Measurements from ENCODE around the gene ACER2. TPM values are rescaled to one million over a fixed set of nuclear protein-coding genes. Genes with fewer than 3 reads are reported as not detected.

ACER2 gene
- total and polyA plus RNA-seq, 9 donors = 0.83 to 1.4 (median 1.1) TPM

DNA sequence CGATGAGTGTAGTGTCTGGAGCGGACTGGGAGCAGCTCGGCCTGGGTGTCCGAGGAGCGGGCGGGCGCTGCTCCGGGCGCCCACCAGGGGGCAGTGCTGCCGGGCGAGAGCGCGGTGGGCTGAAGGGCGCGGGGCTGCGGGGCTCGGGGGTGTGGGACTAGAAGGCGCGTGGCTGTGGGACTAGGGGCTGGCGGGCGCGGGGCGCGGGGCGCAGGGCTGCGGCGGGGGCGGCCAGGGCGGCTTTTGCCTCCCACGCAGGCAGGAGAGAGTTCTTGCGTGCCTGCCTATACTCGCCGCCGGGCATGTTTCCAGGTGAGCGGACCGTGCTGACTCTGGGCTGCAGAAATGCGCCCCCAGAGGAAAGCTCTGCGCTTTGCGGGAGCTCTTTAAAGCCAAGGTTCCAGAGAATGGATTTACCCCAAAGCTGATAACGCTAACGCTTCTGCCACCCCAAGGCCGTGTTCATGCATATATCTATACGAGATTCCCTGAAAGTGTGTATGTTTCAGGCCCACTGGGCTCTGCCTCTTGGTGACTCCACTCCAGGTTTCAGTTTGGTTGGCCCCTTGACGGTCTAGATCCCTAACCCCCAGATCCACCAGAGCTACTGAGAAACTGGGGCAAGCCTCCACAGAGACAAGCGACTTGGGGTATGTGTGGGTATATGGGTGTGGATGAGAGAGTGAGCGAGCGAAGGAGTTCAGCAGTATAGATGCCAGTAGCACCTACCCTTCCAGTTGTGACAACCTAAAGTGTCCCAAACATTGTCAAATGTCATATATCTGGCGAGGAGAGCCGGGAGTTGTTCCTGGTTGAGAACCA, 56.2 kb downstream of the ACER2 start:
- 7% methylated on average over 36 of the region's 49 CpGs for WGBS (ENCODE audit: insufficient coverage)
- peaks cover 8% of the 10 kb centered on the region for H3K4me1 ChIP-seq (ENCODE audit: control insufficient read depth, insufficient read depth, low read length)
- no peak overlapping the region for H3K27ac ChIP-seq (ENCODE audit: low read length)
- peak; percentile 72 for DNase-seq
- H3K9me3 ChIP-seq (replicated peaks; ENCODE audit: control insufficient read depth, low read depth, low read length) = no peaks in the 10 kb centered on the region
- no peaks in the 10 kb centered on the region for H3K36me3 ChIP-seq (ENCODE audit: control insufficient read depth, insufficient read depth, low read length)
- peak overlapping the region; percentile 33 for H3K4me3 ChIP-seq (ENCODE audit: low read length)
- peaks cover 3% of the 10 kb centered on the region for H3K27me3 ChIP-seq (ENCODE audit: control insufficient read depth, insufficient read depth, low read length)

DNA sequence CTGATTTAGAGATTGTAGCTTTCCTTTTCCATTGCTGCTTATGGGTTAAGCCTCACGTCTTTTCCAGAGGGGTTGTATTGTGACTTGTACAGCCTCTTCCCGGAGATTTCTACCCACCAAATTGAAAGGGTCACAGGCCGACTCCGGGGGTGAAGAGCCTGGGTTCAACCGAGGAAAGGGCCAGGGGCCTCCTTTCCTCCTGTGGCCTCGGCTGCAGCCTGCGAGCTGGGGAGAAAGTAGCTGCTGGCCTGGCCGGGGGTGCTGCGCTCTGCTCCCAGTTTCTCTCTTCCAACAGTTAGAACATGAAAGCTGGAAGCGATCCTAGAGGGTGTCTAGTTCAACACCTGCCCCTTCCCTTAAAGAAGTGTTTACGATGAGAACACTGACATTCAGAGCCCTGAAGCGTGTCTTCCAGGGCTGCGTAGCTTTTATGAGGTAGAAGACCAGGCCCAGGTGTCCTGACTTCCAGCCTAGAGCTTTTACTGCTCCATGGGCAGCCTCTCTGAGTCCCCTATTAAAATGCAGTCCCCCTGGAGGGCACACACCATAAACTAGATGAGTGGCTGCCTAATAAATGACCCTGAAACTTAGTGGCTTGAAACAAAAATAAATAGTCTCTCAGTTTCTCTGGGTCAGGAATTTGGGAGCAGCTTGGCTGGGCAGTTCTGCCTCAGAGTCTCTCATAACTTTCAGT, 56.9 kb downstream of the ACER2 start:
- 60% methylated on average over 3 of the region's 13 CpGs for WGBS (ENCODE audit: insufficient coverage)
- Histone ChIP-seq H3K27ac (ENCODE audit: low read length) (no peak overlapping the region), H3K27me3 (ENCODE audit: control insufficient read depth, insufficient read depth, low read length) (peaks cover 3% of the 10 kb centered on the region), H3K4me3 (ENCODE audit: low read length) (no peak overlapping the region), H3K9me3 (replicated peaks; ENCODE audit: control insufficient read depth, low read depth, low read length) (no peaks in the 10 kb centered on the region), H3K4me1 (ENCODE audit: control insufficient read depth, insufficient read depth, low read length) (peaks cover 12% of the 10 kb centered on the region), H3K36me3 (ENCODE audit: control insufficient read depth, insufficient read depth, low read length) (no peaks in the 10 kb centered on the region)
- DNase-seq = no peak

DNA sequence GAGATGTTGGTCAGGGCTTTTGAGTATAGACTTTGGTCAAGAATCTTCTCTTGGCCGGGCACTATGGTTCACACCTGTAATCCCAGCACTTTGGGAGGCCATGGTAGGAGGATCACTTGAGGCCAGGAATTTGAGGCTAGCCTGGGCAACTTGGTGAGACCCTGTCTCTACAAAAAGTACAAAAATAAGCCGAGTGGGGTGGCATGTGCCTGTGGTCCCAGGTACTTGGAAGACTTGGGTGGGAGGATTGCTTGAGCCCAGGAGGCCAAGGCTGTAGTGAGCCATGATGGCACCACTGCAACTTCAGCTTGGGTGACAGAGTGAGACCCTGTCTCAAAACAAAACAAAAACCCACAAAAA, 57.5 kb downstream of the ACER2 start:
- WGBS (ENCODE audit: insufficient coverage) = 79% methylated on average over 2 of the region's 2 CpGs
- no peak for DNase-seq
- H3K36me3 ChIP-seq (ENCODE audit: control insufficient read depth, insufficient read depth, low read length) = no peaks in the 10 kb centered on the region

DNA sequence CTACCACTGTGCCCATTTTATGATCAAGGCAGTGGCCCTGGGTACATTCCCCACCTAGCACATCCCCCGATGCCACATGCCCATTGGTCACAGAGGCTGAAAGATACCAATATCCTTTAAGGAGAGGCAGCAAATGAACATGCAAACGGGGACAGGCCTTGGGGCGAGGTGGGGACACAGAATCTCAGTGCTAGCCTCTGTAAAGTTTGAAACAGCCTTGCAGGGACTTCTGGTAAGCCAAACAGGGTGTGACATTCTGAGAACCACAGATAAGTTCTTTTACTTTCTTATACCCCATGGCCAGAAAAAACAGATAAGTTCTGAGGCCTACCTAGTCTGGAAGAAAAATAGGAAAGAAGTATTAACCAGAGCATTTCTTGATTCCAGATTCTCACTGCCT, 60.5 kb downstream of the ACER2 start:
- H3K27me3 ChIP-seq (ENCODE audit: control insufficient read depth, insufficient read depth, low read length) = peaks cover 3% of the 10 kb centered on the region
- no peaks in the 10 kb centered on the region for H3K9me3 ChIP-seq (replicated peaks; ENCODE audit: control insufficient read depth, low read depth, low read length)
- no peak overlapping the region for H3K27ac ChIP-seq (ENCODE audit: low read length)
- whole genome bisulfite sequencing (ENCODE audit: insufficient coverage) = 82% methylated on average over 2 of the region's 3 CpGs
- peaks cover 19% of the 10 kb centered on the region for H3K4me1 ChIP-seq (ENCODE audit: control insufficient read depth, insufficient read depth, low read length)
- DNase-seq = no peak
- no peaks in the 10 kb centered on the region for H3K36me3 ChIP-seq (ENCODE audit: control insufficient read depth, insufficient read depth, low read length)
- H3K4me3 ChIP-seq (ENCODE audit: low read length) = no peak overlapping the region

More for the DNA sequence above, 57.5 kb downstream of the ACER2 start:
- H3K4me3 ChIP-seq (ENCODE audit: low read length) = no peak overlapping the region
- H3K9me3 ChIP-seq (replicated peaks; ENCODE audit: control insufficient read depth, low read depth, low read length) = no peaks in the 10 kb centered on the region
- H3K27me3 ChIP-seq (ENCODE audit: control insufficient read depth, insufficient read depth, low read length) = peaks cover 3% of the 10 kb centered on the region
- no peak overlapping the region for H3K27ac ChIP-seq (ENCODE audit: low read length)
- H3K4me1 ChIP-seq (ENCODE audit: control insufficient read depth, insufficient read depth, low read length) = peaks cover 12% of the 10 kb centered on the region

DNA sequence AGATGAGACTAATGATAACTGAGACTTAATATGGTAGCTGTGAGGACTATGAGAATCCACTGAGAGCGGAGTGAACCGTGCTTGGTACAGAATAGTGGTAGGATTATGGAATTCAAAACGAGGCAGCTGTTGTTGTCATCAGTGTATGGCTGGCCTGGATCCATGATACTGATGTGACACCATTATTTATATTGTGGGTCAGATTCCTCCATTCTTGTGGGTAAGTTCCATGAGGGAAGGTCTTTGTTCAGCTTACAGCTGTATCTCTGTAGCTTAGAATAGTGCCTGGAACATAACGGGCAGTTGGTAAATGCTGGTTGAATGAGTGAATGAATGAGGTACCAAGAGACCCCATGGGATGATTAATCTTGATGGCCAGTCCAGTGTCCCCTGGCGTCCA, 61.8 kb downstream of the ACER2 start:
- no peaks in the 10 kb centered on the region for H3K36me3 ChIP-seq (ENCODE audit: control insufficient read depth, insufficient read depth, low read length)
- H3K4me1 ChIP-seq (ENCODE audit: control insufficient read depth, insufficient read depth, low read length) = peaks cover 13% of the 10 kb centered on the region
- no peak overlapping the region for H3K4me3 ChIP-seq (ENCODE audit: low read length)
- H3K27me3 ChIP-seq (ENCODE audit: control insufficient read depth, insufficient read depth, low read length) = no peaks in the 10 kb centered on the region
- H3K9me3 ChIP-seq (replicated peaks; ENCODE audit: control insufficient read depth, low read depth, low read length) = no peaks in the 10 kb centered on the region
- H3K27ac ChIP-seq (ENCODE audit: low read length) = no peak overlapping the region
- no peak for DNase-seq
- whole genome bisulfite sequencing (ENCODE audit: insufficient coverage) = 20% methylated on average over 3 of the region's 5 CpGs

DNA sequence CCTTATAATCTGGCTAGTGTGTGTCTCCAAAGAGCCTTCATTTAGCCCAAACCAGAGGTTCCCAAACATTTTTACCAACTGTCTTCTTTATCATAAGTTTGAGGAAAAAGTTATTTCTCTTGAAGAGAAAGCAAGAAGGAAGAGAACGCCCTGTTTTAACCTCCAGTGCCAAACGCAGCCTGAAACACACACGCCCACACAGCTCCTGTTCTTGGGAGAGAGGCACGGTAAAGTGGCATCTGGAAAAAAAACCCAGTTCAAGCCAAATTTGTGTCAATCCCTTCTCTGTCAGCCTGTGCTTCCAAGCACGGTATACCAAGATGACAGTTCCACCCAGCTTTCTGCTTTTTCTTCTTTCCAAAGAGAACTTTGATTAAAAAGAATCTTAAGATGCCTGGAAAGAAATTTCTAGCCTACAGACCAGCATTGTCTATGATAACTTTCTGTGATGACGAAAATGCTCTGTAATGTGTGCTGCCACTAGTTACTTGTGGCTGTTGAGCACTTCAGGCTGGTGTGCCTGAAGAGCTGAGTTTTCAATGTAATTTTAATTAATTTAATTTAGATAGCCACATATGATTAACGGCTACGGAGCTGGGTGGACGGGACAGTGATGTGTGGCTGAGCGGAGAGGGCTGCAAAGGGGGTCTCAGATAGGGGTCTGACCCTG, 62.3 kb downstream of the ACER2 start:
- peaks cover 13% of the 10 kb centered on the region for H3K4me1 ChIP-seq (ENCODE audit: control insufficient read depth, insufficient read depth, low read length)
- no peaks in the 10 kb centered on the region for H3K36me3 ChIP-seq (ENCODE audit: control insufficient read depth, insufficient read depth, low read length)
- no peak overlapping the region for H3K4me3 ChIP-seq (ENCODE audit: low read length)
- H3K27ac ChIP-seq (ENCODE audit: low read length) = no peak overlapping the region
- no peaks in the 10 kb centered on the region for H3K9me3 ChIP-seq (replicated peaks; ENCODE audit: control insufficient read depth, low read depth, low read length)
- no peak for DNase-seq
- H3K27me3 ChIP-seq (ENCODE audit: control insufficient read depth, insufficient read depth, low read length) = no peaks in the 10 kb centered on the region
- 45% methylated on average over 3 of the region's 10 CpGs for WGBS (ENCODE audit: insufficient coverage)

DNA sequence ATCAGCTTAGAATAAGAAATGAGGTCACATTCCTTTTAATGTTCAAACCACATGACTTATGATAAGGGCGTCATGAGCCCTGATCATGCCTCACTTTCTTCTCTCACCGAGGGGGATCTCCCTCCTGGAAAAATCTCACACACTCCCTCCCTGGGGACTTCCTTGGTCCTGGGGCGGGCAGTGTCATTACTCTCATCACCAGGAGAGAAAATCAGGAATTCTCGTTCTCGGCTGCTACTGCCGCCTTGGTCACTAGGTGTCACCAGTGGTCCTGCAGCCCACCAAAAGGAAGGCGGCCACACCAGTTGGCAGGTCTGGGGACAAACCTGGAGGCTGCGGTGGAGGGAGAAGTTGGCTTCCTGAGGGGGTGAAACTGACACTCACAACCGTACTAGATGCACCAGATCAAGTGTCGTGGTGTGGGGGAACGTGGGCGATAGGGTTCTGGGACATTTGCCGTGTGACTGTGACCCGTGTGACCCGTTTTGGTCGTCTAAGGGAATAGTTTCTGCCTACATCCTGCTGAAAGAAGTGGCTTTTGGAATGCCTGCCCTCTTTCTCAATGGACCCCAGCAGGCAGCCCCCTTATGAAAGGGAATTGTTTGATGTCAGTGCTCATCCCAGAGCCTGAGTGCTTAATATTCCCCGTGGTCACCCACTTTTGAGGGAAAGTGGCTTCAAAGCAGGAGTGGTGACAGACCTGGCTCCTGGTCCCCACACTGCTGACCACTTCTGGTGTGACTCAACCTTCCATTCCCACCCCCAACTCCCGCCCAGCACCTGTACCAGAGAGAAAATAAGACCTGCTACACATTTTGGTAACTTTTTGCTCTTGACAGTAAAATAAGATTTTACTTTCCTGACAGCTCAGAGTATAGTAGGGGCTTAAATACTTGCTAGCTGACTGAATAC, 63.2 kb downstream of the ACER2 start:
- H3K27me3 ChIP-seq (ENCODE audit: control insufficient read depth, insufficient read depth, low read length) = no peaks in the 10 kb centered on the region
- peaks cover 13% of the 10 kb centered on the region for H3K4me1 ChIP-seq (ENCODE audit: control insufficient read depth, insufficient read depth, low read length)
- no peaks in the 10 kb centered on the region for H3K36me3 ChIP-seq (ENCODE audit: control insufficient read depth, insufficient read depth, low read length)
- H3K27ac ChIP-seq (ENCODE audit: low read length) = no peak overlapping the region
- H3K9me3 ChIP-seq (replicated peaks; ENCODE audit: control insufficient read depth, low read depth, low read length) = no peaks in the 10 kb centered on the region
- WGBS (ENCODE audit: insufficient coverage) = 7% methylated on average over 12 of the region's 18 CpGs
- H3K4me3 ChIP-seq (ENCODE audit: low read length) = no peak overlapping the region
- DNase-seq = peak; percentile 57

DNA sequence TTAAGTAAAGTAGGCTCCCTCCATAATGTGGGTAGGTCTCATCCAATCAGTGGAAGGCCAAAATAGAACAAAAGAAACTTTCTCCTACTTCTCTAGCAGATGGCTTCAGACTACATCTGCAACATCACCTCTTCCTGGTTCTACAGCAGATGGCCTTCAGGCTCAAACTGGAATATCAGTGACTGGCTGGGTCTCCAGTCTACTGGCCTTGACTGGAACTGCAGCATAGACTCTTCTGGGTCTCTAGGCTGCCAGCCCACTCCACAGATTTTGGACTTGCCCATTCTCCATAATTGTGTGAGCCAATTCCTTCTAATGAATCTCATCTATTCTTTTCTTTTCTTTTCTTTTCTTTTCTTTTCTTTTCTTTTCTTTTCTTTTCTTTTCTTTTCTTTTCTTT, 64.8 kb downstream of the ACER2 start:
- no peaks in the 10 kb centered on the region for H3K9me3 ChIP-seq (replicated peaks; ENCODE audit: control insufficient read depth, low read depth, low read length)
- no peak overlapping the region for H3K27ac ChIP-seq (ENCODE audit: low read length)

DNA sequence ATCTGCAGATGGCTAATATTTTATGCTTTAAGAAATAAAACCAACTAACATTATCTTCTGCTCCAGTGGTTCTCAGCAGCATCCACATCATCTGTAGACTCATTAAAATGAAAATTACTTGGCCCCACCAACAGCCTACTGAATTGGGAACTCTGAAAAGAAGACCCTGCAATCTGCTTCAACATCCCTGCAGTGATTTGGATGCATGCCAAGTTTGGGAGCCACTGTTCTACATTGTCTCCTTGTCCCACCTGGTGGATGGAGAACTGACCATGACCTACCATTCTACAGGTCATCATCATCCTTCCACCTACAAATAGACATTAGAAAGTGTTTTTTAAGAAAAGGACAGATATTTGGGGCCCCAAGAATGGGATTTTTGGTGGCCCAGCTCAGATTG, 71.1 kb downstream of the ACER2 start:
- DNase-seq = no peak
- no peak overlapping the region for H3K27ac ChIP-seq (ENCODE audit: low read length)

More for the DNA sequence above, 64.8 kb downstream of the ACER2 start:
- H3K27me3 ChIP-seq (ENCODE audit: control insufficient read depth, insufficient read depth, low read length) = no peaks in the 10 kb centered on the region
- H3K36me3 ChIP-seq (ENCODE audit: control insufficient read depth, insufficient read depth, low read length) = no peaks in the 10 kb centered on the region
- DNase-seq = no peak
- H3K4me1 ChIP-seq (ENCODE audit: control insufficient read depth, insufficient read depth, low read length) = peaks cover 13% of the 10 kb centered on the region
- no peak overlapping the region for H3K4me3 ChIP-seq (ENCODE audit: low read length)

More for the DNA sequence above, 71.1 kb downstream of the ACER2 start:
- no peak overlapping the region for H3K4me3 ChIP-seq (ENCODE audit: low read length)
- H3K27me3 ChIP-seq (ENCODE audit: control insufficient read depth, insufficient read depth, low read length) = no peaks in the 10 kb centered on the region
- no peaks in the 10 kb centered on the region for H3K36me3 ChIP-seq (ENCODE audit: control insufficient read depth, insufficient read depth, low read length)
- no peaks in the 10 kb centered on the region for H3K9me3 ChIP-seq (replicated peaks; ENCODE audit: control insufficient read depth, low read depth, low read length)
- peaks cover 32% of the 10 kb centered on the region for H3K4me1 ChIP-seq (ENCODE audit: control insufficient read depth, insufficient read depth, low read length)

Data from muscle of leg (tissue), 11 donors.